ENCODE measurements around the gene KLHDC3. TPM values are rescaled to one million over a fixed set of nuclear protein-coding genes. Genes with fewer than 3 reads are reported as not detected.

Gene KLHDC3
- total RNA-seq, 2 donors from 2014 or later: 64.0 to 65.6 TPM

DNA sequence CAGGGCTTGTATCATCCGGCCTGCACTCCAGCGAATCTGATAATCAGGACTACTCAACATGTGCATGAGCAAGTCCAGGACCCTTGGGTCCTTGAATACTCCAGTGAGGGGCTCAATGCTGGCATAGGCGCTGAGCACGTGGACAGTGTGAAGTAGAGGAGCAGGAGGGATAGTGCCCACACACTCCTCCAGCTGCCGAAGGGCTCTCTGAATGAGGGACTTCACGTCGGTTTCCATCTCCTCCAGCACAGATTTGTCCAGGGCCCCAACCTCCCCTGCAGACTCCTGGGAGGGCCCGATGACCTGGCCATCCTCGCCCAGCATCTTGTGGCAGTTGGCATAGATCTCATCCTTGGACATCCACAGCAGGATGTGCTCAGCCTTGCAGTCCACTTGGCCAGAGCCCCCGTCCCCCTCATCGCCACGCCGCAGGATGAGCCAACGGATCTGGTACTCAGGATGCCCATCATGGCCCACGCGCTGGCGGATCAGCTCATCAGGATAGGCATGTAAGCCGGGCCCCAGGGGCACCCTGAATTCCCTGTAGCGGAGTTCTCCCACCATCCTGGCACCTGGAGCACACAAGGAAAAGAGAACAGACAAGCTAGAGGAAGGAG, 38.3 kb downstream of the KLHDC3 start:
- H3K9me3 Mint-ChIP-seq: no peaks in the 10 kb centered on the region
- H3K4me1 Mint-ChIP-seq: peaks cover 24% of the 10 kb centered on the region
- H3K36me3 Mint-ChIP-seq (ENCODE audit: low read depth): peaks cover 77% of the 10 kb centered on the region

DNA sequence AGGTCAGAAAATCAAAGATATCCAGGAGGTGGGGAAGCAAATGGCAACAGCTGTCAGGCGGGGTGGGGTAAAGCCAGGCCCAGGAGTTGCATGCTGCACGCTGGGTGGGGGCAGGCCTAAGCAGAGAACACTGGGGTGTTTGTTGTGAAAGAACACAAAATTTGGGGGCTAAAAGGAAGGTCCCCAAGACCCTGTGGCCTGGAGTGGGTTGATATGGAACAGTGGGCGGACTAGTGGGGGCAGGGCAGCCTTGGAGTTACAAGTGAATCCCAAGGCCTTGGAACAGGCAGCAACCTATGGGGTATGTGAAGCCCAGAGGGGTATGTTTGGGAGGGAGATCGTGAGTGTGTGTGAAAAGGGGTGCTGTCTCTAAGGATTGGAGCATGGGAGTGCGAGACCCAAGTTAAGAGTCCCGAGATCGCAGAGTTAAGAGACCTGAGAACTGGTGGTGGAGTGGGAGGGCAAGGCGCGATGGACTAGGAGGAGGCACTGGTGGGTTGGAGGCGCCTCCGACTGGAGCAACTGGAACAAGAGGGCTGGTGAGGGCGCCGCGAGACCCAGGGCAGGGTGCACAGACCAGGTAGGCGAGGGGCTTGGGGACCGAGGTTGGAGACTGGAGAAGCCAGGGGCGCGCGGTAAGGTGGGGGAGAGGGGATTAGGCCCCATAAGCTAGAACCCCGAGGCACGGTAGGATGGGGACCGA, 38.9 kb downstream of the KLHDC3 start:
- H3K9me3 Mint-ChIP-seq: no peaks in the 10 kb centered on the region
- peak overlapping the region; percentile 95 for H3K27ac Mint-ChIP-seq
- peaks cover 24% of the 10 kb centered on the region for H3K4me1 Mint-ChIP-seq
- peak; percentile 28 for ATAC-seq (replicated peaks)
- H3K36me3 Mint-ChIP-seq (ENCODE audit: low read depth): peaks cover 78% of the 10 kb centered on the region
- H3K4me3 Mint-ChIP-seq: peak overlapping the region; percentile 90
- H3K27me3 Mint-ChIP-seq: no peaks in the 10 kb centered on the region

More for the DNA sequence above, 38.3 kb downstream of the KLHDC3 start:
- H3K27ac Mint-ChIP-seq: peak overlapping the region; percentile 95
- H3K4me3 Mint-ChIP-seq: peak overlapping the region; percentile 90
- no peaks in the 10 kb centered on the region for H3K27me3 Mint-ChIP-seq
- ATAC-seq (replicated peaks): no peak

DNA sequence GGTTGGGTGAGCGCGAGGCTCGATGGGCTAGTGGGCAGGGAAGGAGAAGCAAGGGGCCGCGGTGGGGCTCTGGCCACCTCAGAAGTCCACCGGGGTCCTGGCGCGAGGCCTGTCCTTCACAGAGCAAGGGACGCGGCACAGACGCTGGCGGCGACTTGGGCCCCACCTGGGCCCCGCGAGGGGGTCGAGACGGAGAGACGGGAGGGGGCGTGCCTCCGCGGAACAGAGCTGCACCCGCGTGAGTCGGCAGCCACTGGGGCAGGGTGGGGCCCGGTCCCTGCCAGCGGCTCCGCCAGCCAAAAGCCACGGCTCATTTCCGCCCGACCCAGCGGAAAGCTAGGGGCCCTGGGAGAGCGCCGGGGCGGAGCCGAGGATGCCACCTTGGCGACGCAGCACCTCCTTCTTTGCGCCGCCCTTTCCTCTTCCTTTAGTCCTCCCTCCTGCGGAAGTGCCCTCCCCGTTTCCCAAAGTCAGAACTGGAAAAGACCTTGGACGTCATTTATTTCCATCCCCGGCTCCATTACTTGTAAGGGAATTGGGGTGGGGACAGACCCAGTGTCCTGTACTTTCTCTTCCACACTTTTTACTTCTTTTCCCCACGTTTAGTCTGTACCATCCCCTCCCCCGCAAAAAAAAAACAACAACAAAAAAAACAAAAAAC, 39.6 kb downstream of the KLHDC3 start, which contains the start of gene CUL7:
Gene CUL7 (minus strand): TSS at position 307 of the 661 bp plus-strand sequence. CDS start 1,063 bp downstream, outside the sequence.
- peak within 1 kb of the TSS; percentile 95 for H3K27ac Mint-ChIP-seq
- H3K36me3 Mint-ChIP-seq (ENCODE audit: low read depth): peaks cover 78% of the 10 kb centered on the region
- peak within 1 kb of the TSS; percentile 90 for H3K4me3 Mint-ChIP-seq
- H3K9me3 Mint-ChIP-seq: no peaks in the 10 kb centered on the region
- H3K4me1 Mint-ChIP-seq: peaks cover 31% of the 10 kb centered on the region
- peak; percentile 100 for ATAC-seq (replicated peaks)
- no peaks in the 10 kb centered on the region for H3K27me3 Mint-ChIP-seq

DNA sequence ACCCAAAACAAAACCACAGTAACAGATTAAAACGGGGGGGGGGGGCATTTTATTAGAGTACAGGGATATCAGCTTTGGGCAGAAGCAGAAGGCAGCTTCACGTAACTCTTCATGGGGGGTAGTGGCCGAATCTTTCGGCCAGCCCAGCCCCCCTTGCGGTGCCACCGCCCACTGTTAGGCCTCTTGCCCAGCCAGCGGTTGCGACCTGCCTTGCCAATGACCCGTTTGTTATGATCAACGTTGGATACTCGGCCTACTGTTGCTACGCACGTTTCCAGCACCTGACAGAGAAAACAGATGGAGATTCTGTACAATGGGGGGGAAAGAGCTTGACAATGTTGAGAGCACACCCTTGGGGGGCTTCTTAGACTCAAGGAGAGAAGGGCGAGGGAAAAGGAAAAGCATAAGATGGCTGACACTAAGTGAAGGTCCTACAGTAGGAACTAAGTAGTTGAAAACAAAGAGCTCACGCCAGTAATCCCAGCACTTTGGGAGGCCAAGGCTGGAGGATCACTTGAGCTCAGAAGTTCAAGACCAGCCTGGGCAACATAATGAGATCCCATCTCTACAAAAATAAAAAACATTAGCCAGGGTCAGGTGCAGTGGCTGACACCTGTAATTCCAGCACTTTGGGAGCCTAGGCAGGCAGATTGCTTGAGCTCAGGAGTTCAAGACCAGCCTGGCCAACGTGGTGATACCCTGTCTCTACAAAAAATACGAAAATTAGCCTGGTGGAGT, 40.3 kb downstream of the KLHDC3 start:
- Mint-ChIP-seq H3K27me3 (no peaks in the 10 kb centered on the region), H3K4me1 (peaks cover 32% of the 10 kb centered on the region), H3K9me3 (no peaks in the 10 kb centered on the region), H3K36me3 (ENCODE audit: low read depth) (peaks cover 77% of the 10 kb centered on the region), H3K4me3 (peak overlapping the region; percentile 90), H3K27ac (peak overlapping the region; percentile 95)
- ATAC-seq (replicated peaks): no peak

DNA sequence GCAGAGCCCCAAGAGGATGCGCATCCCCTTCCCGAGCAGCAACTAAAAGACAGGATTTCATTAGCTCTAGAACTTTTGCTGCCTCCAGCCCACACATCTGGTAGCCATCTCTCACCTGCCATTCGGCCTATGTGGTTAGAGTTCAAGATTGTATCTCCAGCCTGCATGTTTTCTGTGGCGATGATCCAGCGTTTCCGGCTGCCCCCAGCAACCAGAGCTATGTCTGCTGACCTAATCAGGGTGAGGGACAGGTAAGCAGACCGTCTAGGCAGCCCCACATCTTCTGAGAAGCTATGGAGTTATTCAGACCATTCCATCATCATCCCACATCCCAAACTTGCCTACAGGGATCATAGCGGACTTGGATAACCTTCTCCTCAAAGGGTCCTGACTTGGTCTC, 41.9 kb downstream of the KLHDC3 start:
- Mint-ChIP-seq H3K4me1 (peaks cover 35% of the 10 kb centered on the region), H3K27ac (no peak overlapping the region), H3K4me3 (no peak overlapping the region), H3K36me3 (ENCODE audit: low read depth) (peaks cover 61% of the 10 kb centered on the region), H3K9me3 (no peaks in the 10 kb centered on the region), H3K27me3 (no peaks in the 10 kb centered on the region)
- ATAC-seq (replicated peaks): no peak

DNA sequence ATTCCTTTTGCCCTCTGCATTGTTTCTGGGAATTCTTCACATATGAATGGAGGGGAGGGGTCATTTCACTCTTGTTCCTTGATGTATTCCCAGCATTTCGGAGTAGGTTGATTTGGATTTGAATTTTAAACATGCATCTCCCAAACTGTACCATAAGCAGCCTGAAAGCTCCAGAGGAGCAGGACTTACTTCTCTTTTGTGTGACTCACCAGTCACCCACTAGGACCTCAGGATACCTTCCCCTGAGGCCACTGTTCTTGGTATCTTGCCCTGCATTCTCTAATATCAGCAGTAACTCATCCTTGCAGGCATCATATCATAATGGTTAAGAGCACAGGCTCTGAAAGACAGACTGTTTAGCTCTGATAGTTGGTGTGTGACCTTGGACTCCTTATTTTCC, 44.5 kb downstream of the KLHDC3 start:
- peak overlapping the region; percentile 95 for H3K4me3 Mint-ChIP-seq
- H3K4me1 Mint-ChIP-seq: peaks cover 20% of the 10 kb centered on the region
- H3K27ac Mint-ChIP-seq: peak overlapping the region; percentile 98
- H3K9me3 Mint-ChIP-seq: no peaks in the 10 kb centered on the region
- H3K36me3 Mint-ChIP-seq (ENCODE audit: low read depth): peaks cover 53% of the 10 kb centered on the region
- no peak for ATAC-seq (replicated peaks)
- no peaks in the 10 kb centered on the region for H3K27me3 Mint-ChIP-seq

DNA sequence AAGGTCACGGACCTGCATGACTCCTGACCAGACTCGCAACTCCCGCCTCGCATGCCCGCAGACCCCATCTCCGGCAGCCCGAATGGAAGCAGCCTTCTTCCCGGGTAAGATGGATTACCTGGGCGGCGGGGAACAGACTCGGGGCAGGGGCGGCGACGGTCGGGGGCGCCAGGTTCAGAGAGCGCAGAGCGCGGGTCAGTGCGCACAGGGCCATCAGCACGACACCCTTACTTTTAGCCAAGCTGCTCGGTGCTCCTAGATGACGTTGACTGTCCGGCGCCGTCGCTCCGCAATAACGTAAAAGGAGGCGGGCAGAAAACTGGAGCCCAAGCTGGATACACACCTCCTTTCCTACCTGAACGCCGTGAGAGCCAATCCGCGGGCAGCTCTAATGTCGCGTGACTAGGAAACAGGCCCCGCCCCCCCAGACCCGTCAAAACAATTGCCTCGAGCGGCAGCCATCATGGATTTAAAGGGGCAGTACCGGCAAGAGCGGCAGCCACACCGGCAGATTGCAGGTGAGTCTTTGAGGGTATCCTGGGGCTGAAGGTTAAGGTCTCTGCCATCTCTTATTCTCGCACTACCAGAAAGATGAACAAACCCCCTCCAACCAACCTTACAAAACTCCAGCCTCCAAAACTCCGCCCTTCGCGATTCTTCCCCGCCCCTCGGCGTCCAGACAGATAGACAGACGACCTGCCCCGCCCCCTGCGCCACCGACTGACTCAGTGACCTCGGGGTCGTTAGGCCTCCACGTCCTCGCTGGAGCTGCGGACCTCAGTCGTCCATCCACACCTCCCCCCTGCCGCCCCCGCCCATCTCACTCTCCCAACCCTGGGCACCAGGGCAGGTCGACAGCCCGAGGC, 45.4 kb downstream of the KLHDC3 start, which contains the start of the genes KLC4 and MRPL2:
Gene KLC4 (plus strand): TSS at position 464 of the 866 bp plus-strand sequence. CDS start 1,705 bp downstream, outside the sequence.
Gene MRPL2 (minus strand): TSS at position 267 of the 866 bp plus-strand sequence. CDS start 53 bp downstream, at position 214.
- peaks cover 20% of the 10 kb centered on the region for H3K4me1 Mint-ChIP-seq
- H3K36me3 Mint-ChIP-seq (ENCODE audit: low read depth): peaks cover 54% of the 10 kb centered on the region
- H3K4me3 Mint-ChIP-seq: peak within 1 kb of the TSS; percentile 95
- H3K27me3 Mint-ChIP-seq: no peaks in the 10 kb centered on the region
- peak; percentile 97 for ATAC-seq (replicated peaks)
- H3K9me3 Mint-ChIP-seq: no peaks in the 10 kb centered on the region
- H3K27ac Mint-ChIP-seq: peak within 1 kb of the TSS; percentile 98

DNA sequence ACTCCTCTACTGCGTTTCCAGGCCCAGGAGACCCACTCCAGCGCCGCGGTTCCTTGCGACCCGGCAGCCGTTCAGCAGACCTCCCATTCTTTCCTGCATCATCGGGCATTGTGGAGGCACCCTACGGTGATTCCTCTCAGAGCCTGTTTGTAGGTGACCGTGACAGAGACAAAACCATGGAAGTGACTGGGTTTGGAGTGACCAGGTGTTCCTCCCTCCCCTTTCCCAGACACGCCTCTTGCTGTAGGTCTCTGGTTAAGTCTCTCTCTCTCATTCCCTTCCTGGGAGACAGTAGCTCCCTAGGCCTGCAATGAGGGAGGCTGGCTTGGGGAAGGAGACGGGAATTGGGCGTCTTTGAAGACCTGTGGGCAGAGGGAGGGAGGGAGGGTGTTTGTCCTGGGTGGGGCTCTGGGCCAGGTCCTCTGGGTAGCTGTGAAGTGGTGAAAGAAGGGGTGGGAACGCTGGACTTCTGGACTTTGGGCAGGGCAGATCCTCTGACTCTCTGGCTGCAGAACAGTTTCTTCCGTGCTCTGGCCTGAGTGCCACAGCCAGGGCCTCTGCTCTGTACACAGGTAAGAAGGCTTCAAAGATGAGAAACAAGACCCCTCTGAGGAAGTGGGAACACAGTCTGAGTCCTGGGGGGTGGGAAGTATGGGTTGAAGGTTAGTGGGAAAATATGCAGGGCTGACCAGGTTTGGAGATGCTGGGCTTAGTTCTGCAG, 46.1 kb downstream of the KLHDC3 start:
- Mint-ChIP-seq H3K27me3 (no peaks in the 10 kb centered on the region), H3K9me3 (no peaks in the 10 kb centered on the region), H3K4me3 (peak overlapping the region; percentile 95), H3K36me3 (ENCODE audit: low read depth) (peaks cover 54% of the 10 kb centered on the region), H3K27ac (peak overlapping the region; percentile 98), H3K4me1 (peaks cover 20% of the 10 kb centered on the region)
- ATAC-seq (replicated peaks): no peak

DNA sequence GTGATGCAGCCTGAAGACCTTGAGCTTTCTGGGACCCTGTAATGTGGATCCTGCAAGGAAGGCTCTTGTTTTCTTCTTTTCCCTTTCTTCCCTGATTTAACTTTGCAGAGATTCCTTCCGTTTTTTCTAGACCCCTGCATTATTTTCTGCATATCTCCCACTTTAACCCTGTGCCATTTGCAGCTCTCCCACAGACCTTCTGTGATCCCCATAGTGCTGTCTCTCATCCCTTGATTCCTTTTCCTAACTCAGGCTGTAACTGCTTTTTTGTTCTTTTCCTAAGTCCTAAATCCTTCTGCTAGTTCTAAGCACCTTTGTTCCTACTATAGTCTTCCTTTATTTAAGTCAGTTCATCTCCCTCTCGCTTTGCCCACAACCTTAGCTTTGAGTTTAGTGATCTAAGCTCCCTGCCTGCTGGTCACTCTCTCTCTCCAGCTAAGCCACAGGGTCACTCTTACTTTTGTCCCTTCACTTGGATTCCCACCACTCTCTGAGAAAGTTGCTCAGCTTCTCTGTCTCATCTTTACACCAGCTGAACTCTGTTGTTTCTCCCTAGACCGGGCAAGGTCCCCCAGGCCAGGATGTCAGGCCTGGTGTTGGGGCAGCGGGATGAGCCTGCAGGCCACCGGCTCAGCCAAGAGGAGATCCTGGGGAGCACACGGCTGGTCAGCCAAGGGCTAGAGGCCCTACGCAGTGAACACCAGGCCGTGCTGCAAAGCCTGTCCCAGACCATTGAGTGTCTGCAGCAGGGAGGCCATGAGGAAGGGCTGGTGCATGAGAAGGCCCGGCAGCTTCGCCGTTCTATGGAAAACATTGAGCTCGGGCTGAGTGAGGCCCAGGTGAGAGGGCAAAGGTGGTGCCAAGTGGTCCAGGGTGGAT, 46.9 kb downstream of the KLHDC3 start:
- Mint-ChIP-seq H3K36me3 (ENCODE audit: low read depth) (peaks cover 46% of the 10 kb centered on the region), H3K9me3 (no peaks in the 10 kb centered on the region), H3K4me3 (peak overlapping the region; percentile 95), H3K27me3 (no peaks in the 10 kb centered on the region), H3K27ac (peak overlapping the region; percentile 8), H3K4me1 (peaks cover 20% of the 10 kb centered on the region)
- no peak for ATAC-seq (replicated peaks)

DNA sequence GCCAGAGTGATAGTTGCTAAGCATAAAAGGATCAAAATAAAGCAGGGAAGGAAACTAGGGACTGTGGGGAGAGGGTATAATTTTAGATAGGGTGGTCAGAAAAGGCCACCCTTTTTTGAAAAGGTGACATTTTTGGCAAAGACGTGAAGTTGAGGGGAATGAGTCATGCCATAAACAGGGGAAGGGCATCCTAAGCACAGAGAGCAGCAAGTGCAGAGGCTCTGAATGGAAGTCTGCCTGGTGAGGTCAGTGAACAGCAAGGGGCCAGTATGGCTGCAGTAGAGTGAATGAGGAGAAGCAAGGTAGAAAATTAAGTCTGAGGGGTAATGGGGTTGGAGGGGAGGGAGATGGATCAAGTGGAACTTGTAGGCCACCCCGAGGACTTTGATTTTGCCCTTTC, 47.8 kb downstream of the KLHDC3 start:
- H3K27ac Mint-ChIP-seq: peak overlapping the region; percentile 8
- H3K4me3 Mint-ChIP-seq: peak overlapping the region; percentile 95
- peaks cover 20% of the 10 kb centered on the region for H3K4me1 Mint-ChIP-seq
- no peak for ATAC-seq (replicated peaks)
- H3K27me3 Mint-ChIP-seq: no peaks in the 10 kb centered on the region
- H3K9me3 Mint-ChIP-seq: no peaks in the 10 kb centered on the region
- peaks cover 38% of the 10 kb centered on the region for H3K36me3 Mint-ChIP-seq (ENCODE audit: low read depth)

DNA sequence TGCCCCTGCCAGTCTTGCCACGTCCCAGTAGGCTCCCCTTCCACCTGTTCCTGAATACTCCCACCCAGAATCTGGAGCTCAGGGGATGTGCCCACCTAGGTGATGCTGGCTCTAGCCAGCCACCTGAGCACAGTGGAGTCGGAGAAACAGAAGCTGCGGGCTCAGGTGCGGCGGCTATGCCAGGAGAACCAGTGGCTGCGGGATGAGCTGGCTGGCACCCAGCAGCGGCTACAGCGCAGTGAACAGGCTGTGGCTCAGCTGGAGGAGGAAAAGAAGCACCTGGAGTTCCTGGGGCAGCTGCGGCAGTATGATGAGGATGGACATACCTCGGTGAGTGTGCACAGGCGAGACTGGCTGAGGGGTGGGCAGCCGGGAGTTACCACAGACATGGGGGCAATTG, 48.8 kb downstream of the KLHDC3 start:
- Mint-ChIP-seq H3K9me3 (no peaks in the 10 kb centered on the region), H3K27ac (no peak overlapping the region), H3K4me1 (peaks cover 20% of the 10 kb centered on the region), H3K4me3 (no peak overlapping the region), H3K27me3 (no peaks in the 10 kb centered on the region), H3K36me3 (ENCODE audit: low read depth) (peaks cover 28% of the 10 kb centered on the region)
- no peak for ATAC-seq (replicated peaks)

DNA sequence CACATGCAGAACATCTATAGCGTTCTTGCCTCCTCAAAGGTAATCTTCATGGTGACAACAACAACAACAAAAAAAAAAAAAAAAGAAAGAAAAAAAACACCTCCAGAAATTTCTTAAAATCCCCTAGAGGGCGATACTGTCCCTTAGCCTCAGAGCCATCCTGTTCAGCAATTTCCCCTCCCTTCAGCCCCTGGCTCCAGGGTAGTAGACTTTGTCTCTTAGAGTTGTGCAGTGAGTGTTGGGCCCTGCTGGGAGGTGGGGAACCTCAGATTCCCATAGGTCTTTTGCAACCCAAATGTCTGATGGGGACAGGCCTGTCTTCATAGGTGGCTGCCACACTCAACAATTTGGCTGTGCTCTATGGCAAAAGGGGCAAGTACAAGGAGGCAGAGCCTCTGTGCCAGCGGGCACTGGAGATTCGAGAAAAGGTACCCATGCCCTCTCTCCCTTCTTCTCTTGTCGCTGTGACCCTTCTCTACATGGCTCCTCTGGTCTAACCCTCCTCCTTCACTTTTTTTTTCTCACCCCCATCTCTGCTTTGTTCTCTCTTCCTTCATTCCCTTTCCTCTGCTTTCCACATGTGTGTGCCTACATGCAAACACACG, 56.1 kb downstream of the KLHDC3 start:
- peaks cover 40% of the 10 kb centered on the region for H3K36me3 Mint-ChIP-seq (ENCODE audit: low read depth)
- ATAC-seq (replicated peaks): peak; percentile 50
- H3K9me3 Mint-ChIP-seq: no peaks in the 10 kb centered on the region
- peak overlapping the region; percentile 31 for H3K27ac Mint-ChIP-seq
- no peaks in the 10 kb centered on the region for H3K4me1 Mint-ChIP-seq
- H3K27me3 Mint-ChIP-seq: peaks cover 3% of the 10 kb centered on the region
- H3K4me3 Mint-ChIP-seq: no peak overlapping the region

All from activated T-helper 17 cell treated with anti-CD3 and anti-CD28 coated beads, Interleukin-2, amount 50 U/mL, for 72 hours (primary cell).